Omental fat pad (tissue), 4 donors: ENCODE results near the gene CHCHD6. TPM values are rescaled to one million over a fixed set of nuclear protein-coding genes. Genes with fewer than 3 reads are reported as not detected.

ENCODE experiments used
- ATAC-seq: fragments of 150-250 bp; one replicate; pipeline ENCODE4 v1.9.1; 2016; ENCODE audit warnings: mild to moderate bottlenecking, moderate library complexity; ENCODE audit not compliant: low FRiP score
- DNase-seq: peaks from one replicate; pipeline ENCODE4 v3.0.0-alpha.2; 2019; ENCODE audit warnings: low spot score
- total RNA-seq, 4 donors: library from RNA; depleted of rRNA; stranded (reverse); fragments of >200 nt; gene quantifications; one replicate each; pipeline ENCODE4 v1.1.0, GENCODE V29; 2016
- TF ChIP-seq, protein P1 (sequence below), 3 donors: fragments of 450-650 bp; IDR thresholded peaks; one replicate each; pipeline ENCODE4 v1.5.1; 2016 to 2017; ENCODE audit warnings: antibody characterized with exemption in 3 of 3, mild to moderate bottlenecking in 3 of 3, moderate library complexity in 2 of 3

The CHCHD6 gene
- total RNA-seq, 4 donors from 2014 or later = 7.5 to 19.7 (median 11.5) TPM

GRCh38 chr3:126680667-126681055, 23.4 kb upstream of the CHCHD6 start:
- DNase-seq = no peak
- ATAC-seq = no peak
- TF ChIP-seq, protein P1, sequence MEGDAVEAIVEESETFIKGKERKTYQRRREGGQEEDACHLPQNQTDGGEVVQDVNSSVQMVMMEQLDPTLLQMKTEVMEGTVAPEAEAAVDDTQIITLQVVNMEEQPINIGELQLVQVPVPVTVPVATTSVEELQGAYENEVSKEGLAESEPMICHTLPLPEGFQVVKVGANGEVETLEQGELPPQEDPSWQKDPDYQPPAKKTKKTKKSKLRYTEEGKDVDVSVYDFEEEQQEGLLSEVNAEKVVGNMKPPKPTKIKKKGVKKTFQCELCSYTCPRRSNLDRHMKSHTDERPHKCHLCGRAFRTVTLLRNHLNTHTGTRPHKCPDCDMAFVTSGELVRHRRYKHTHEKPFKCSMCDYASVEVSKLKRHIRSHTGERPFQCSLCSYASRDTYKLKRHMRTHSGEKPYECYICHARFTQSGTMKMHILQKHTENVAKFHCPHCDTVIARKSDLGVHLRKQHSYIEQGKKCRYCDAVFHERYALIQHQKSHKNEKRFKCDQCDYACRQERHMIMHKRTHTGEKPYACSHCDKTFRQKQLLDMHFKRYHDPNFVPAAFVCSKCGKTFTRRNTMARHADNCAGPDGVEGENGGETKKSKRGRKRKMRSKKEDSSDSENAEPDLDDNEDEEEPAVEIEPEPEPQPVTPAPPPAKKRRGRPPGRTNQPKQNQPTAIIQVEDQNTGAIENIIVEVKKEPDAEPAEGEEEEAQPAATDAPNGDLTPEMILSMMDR (IDR thresholded peaks at IDR 0.05) = no peak

GRCh38 chr3:126682009-126682408, 22.0 kb upstream of the CHCHD6 start:
- TF ChIP-seq, protein P1 (IDR thresholded peaks at IDR 0.05) = no peak
- DNase-seq = no peak
- no peak for ATAC-seq

DNA sequence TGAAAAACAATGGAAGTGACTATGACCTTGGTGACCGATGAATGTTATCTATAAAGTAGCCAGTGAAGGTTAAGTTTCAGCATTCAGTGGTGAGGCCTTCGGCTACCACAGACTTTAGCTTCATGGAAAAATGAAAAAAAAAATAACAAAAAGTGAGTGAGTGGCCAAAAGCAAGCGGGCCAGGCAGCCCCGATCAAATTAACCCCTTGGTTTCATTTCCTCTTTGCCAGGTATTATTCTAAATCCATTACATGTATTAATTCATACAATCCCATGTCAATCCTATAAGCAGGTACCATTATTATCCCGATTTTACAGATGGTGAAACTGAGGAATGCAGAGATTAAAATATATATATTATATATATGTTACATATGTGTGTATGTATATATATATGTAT, 21.0 kb upstream of the CHCHD6 start:
- ATAC-seq (no peak), DNase-seq (no peak)
- TF ChIP-seq, protein P1 (IDR thresholded peaks at IDR 0.05) = no peak

GRCh38 chr3:126684218-126684751, 19.8 kb upstream of the CHCHD6 start:
- DNase-seq (no peak), ATAC-seq (no peak)
- TF ChIP-seq, protein P1 (IDR thresholded peaks at IDR 0.05) = no peak

- no peak for DNase-seq
- TF ChIP-seq, protein P1 (IDR thresholded peaks at IDR 0.05) = no peak
- ATAC-seq = no peak
These were observed 19.0 kb upstream of the CHCHD6 start for GRCh38 chr3:126685021-126685420.

DNA sequence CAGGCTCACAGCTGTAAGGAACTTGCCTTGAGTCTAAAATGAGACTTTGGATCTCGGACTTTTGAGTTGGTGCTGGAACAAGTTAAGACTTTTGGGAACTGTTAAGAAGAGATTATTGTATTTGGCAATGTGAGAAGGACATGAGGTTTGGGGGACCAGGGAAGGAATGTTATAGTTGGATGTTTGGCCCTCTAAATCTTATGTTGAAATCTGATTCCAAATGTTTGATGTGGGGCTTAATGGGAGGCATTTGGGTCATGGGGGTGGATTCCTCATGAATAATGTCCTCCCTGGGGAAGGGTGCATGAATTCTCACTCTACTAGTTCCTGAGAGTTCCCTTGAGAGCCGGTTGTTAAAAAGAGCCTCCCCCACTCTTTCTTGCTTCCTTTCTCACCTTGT, 18.5 kb upstream of the CHCHD6 start:
- TF ChIP-seq, protein P1 (IDR thresholded peaks at IDR 0.05) = no peak
- ATAC-seq (no peak), DNase-seq (no peak)

DNA sequence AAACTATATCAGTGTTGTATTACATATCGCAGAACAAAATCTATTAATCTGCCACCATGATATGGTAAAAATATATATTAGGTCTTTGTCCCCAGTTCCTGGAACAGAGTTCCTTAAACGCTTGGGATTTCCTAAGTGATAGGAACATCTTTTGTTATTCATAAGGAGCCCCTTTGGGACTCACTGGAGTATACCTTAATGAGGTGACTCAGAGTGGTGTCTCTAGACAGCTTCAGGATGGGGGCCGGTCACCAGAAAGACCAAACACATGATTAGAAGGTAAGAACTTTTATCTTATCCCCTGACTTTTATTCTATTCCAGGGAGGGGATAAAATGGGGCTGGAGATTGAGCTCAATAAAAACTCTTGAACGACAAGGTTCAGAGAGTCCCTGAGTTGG, 12.3 kb upstream of the CHCHD6 start:
- TF ChIP-seq, protein P1 (IDR thresholded peaks at IDR 0.05) = no peak
- no peak for DNase-seq
- ATAC-seq = no peak
